Stimulated activated CD4-positive, alpha-beta T cell treated with anti-CD3 and anti-CD28 coated beads, Interleukin-12 subunit alpha, Interleukin-12 subunit beta, amount 100 ng/mL, for 4 hours (primary cell): ENCODE results near the gene KCNJ11.

Source experiments
- DNase-seq: peaks from one replicate; pipeline ENCODE4 v3.0.0-alpha.2; 2020

The KCNJ11 gene

GRCh38 chr11:17389211-17389956, 925 bp upstream of the KCNJ11 start:
- DNase-seq: peak; percentile 83

DNA sequence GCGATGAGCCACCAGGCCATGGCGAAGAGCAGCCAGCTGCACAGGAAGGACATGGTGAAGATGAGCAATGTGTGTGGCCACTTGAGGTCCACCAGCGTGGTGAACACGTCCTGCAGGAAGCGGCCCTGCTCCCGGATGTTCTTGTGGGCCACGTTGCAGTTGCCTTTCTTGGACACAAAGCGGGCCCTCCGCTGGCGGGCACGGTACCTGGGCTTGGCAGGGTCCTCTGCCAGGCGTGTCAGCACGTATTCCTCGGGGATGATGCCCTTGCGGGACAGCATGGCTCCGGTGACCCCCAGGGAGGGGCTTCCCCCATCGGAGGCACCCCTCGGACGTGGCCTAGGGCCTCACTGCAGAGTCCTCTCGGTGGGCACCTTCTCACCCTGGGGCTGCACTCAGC, 648 bp downstream of the KCNJ11 start:
- no peak for DNase-seq

- no peak for DNase-seq
These were observed 1.2 kb downstream of the KCNJ11 start for GRCh38 chr11:17387254-17387653.

- DNase-seq: peak; percentile 42
These were observed 2.0 kb downstream of the KCNJ11 start for GRCh38 chr11:17386331-17387084.

GRCh38 chr11:17385926-17386325, 2.5 kb downstream of the KCNJ11 start:
- no peak for DNase-seq

DNA sequence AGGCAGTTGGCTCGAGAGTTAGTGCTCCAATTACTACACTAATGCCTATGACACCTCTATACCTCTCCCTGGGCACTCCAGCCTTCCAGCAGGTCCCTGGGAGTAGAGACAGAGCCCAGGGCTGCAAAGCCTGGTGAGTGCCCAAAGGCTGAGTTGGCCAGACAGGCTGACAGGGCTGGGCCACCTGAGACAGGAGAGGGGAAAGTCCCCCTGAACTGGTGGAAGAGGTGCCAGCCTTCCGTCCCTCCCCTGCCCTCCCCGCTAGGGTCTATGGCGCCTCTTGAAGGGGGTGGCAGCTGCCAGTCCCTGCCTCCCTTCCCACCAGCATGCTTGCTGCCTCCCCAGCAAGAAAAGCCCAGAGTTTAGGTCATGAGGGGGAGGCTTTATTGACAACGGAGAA, 3.0 kb downstream of the KCNJ11 start:
- no peak for DNase-seq

DNA sequence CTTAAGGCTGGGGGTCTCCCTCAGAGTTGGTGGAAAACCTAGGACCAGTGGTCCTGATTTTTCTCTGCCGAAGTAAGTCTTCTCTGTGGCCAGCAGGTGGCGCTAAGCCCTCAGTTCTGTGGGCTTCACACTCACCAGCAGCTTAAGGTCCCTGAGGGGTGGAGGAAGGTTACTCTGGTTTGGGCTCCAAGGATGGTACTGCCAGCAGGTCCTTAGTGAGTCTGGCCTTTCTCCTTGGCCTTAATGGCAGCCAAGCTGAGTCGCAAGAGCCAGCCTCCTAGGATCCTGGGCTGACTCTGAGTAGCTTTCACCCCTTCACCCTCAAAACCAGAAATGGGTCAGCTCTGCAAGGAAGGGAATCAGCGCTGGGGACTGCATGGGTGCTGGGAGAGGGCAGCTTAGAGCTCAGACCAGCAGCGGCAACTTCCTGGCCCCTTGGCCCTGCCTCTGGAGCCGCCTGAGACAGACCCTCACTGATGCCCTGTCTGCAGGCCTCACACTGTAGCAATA, 4.4 kb downstream of the KCNJ11 start:
- peak; percentile 75 for DNase-seq

GRCh38 chr11:17383461-17383860, 5.0 kb downstream of the KCNJ11 start:
- DNase-seq: no peak

GRCh38 chr11:17382046-17382728, 6.3 kb downstream of the KCNJ11 start:
- no peak for DNase-seq

GRCh38 chr11:17381156-17381555, 7.3 kb downstream of the KCNJ11 start:
- no peak for DNase-seq

GRCh38 chr11:17379383-17380180, 8.9 kb downstream of the KCNJ11 start:
- DNase-seq: no peak

DNA sequence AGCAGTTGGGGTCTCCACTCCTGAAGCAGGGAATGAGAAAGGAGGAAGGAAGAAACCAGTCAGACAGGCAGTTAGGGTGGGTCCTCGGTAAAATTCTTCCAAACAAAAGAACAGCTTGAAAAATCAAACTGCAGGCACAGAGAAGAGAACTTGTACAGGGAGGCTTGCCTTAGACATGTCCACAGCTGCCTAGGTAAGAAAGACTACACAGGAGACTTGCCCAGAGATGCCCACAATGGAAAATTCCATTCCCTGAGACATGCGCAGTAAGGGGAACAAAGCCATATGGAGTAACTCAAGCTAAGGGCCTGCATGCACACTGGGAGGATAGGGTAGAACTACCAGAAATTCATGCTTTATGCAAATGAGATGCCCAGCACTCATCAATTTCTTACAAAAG, 9.8 kb downstream of the KCNJ11 start:
- no peak for DNase-seq

DNA sequence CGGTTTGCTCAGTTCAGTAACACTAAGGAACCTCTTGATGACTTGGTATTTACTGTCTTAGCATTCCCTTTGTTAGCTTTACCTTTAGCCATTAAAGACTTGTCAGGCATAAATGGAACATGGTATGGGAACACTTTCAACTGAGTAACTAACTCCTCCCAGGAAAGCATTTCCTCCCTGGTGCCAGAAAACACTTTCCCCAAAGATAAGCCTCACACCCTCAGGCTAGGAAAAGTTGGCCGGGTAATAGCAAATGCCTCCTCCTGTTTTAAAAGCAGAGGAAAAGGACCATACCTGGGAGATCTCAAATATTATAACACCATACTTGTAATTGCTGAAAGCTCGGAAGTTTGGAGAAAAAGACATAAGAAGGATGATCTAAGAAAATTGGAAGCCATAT, 12.0 kb downstream of the KCNJ11 start:
- DNase-seq: no peak

GRCh38 chr11:17375547-17375946, 12.9 kb downstream of the KCNJ11 start:
- no peak for DNase-seq

DNA sequence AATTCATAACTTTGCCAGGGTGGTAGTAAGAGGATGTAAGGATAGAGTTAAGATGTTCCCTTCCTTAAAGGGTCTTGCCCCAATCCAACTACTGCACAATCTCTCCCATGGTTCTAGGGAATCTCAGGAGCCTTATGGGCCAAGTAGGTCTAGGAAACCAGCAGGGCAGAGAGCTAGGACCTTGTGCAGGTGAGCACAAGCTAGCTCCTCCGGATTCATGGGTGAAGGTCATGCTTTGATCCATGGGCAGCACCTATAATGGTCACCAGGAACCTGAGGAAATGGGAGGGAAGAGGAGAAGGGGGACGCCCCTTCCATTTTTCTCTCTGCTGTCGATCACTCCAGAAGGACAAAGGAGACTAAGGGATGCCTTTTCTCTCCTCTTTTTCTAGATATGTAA, 16.8 kb downstream of the KCNJ11 start:
- DNase-seq: no peak

DNA sequence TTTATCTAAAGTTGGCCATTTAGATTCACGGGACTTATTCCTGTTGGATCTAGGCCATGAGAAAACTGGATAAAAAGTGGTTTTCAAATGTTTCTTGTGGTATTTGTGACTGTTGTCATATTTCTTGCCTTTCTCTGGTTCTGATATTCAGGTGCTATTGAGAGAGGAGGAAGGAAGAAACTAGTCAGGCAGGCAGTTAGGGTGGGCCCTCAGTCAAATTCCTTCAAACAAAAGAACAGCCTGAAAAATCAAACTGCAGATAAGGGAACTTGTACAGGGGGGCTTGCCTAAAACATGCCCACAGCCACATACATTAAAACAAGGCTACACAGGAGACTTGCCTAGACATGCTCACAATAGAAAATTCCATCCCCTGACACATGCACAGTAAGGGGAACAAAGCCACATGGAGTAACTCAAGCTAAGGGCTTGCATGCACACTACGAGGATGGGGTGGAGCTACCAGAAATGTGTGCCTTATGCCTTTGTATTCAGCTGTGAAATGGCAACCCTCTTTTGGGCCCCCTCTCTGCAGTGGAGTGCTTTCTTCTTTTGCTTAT, 18.7 kb downstream of the KCNJ11 start:
- DNase-seq: no peak

GRCh38 chr11:17369094-17369493, 19.4 kb downstream of the KCNJ11 start:
- no peak for DNase-seq

GRCh38 chr11:17368551-17368950, 19.9 kb downstream of the KCNJ11 start:
- no peak for DNase-seq

DNA sequence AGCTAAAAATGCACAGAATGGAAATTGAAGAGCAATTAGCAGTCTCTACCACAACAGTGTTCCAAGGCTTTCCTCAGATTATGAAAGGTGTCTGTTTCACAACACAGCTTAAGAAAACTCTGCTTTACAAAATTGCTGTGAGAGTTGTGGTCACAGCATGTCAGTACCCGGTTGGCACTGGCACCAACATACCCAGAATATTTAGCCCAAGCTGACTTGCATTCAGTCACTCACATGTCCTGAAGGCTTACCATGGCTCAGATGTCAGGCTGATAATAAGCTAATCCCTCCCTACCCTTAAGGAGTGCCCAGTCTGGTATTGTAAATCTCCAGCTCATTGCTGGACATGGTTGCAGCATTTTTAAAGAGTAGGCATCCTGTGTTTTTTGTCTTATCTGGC, 22.0 kb downstream of the KCNJ11 start:
- no peak for DNase-seq

DNA sequence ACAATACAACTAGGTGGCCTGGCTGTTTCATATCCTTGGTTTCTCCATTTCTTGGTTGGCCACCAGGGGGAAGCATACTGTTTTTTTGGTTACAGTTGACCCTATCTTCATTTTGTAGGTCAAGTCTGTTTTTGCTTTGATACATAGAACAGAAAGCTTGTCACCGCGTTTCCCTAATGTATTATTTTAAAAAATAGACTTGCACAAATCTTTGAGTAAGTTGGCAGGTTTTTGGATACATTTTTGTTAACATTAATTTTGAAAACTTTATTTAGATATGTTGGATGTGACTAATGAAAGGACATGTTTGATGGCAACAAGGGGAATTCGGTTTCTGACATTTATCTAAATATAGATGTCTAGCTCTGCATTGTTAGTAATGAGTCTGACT, 33.9 kb downstream of the KCNJ11 start:
- peak; percentile 40 for DNase-seq

- no peak for DNase-seq
These were observed 34.4 kb downstream of the KCNJ11 start for GRCh38 chr11:17353821-17354600.
